ENCODE measurements around the gene SYT9.

DNA sequence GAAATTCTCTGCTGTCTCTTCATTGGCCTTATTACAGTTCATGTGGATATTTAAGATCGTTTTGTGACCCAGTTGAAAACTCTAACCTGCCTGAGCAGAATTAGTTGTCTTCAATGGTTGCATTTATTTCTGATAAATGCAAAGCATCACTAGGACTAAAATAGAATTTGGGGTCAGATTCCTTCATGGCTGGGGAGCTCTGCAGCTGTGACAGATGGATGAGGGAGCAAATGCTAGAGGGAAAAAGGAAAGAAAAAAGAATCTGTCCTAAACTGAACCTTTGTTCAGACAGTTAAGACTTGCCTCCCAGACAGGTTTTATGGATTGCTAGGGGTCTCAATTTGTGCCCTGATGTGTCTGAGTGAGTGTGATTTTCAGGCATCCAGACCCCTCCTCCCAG lies 113.0 kb downstream of the SYT9 start:
- TF ChIP-seq, protein P1, sequence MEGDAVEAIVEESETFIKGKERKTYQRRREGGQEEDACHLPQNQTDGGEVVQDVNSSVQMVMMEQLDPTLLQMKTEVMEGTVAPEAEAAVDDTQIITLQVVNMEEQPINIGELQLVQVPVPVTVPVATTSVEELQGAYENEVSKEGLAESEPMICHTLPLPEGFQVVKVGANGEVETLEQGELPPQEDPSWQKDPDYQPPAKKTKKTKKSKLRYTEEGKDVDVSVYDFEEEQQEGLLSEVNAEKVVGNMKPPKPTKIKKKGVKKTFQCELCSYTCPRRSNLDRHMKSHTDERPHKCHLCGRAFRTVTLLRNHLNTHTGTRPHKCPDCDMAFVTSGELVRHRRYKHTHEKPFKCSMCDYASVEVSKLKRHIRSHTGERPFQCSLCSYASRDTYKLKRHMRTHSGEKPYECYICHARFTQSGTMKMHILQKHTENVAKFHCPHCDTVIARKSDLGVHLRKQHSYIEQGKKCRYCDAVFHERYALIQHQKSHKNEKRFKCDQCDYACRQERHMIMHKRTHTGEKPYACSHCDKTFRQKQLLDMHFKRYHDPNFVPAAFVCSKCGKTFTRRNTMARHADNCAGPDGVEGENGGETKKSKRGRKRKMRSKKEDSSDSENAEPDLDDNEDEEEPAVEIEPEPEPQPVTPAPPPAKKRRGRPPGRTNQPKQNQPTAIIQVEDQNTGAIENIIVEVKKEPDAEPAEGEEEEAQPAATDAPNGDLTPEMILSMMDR (IDR thresholded peaks at IDR 0.05), result no peak
- no peak for TF ChIP-seq POLR2A (IDR thresholded peaks at IDR 0.05)
